ENCODE data around the gene DCAF12L2.
"Not testable (repeated sequence)": the region's sequence is repeated elsewhere in the genome, so short reads cannot be mapped to it uniquely, and the experiment has no call there.

The DCAF12L2 gene

DNA sequence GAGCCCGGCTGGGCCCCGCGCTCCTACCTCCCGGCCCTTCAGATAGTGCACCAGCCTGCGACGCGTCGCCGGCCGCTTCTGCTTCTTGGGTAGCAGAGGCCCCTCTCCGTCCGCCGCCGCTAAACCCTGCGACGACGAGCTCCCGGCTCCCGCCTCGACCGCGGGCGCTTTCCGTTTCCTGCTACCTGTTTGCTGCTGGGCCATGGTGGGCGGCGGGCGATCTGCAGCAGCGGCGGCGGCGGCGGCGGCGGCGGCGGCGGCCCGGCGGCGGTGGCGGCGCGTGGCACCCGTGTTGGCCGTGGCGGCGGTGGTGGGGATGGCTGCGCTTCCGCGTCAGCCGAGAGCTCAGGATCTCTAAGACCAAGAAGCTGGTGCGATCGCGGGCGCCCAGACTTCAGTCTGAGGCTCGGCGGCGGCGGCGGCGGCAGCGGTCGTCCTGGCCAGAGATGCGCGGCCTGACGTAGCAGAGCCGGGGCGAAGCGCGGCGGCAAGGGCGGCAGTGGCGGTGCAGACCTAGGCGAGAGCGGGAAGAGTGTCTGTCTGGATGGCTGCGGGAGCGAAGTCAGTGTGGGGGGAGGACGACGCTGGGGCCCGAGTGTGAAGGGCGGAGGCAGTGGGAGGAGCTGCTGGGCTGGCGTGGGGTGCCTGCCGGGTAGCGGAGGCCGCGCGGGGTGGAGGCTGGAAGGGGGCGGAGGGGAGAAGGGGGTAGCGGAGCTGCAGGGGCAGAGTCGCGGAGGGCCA, at the start of gene DCAF12L2:
TSS of gene DCAF12L2 (minus strand) at position 569 of the 741 bp plus-strand sequence. CDS start at position 204, 365 bp downstream.
- Histone ChIP-seq H3K4me1 (ENCODE audit: control insufficient read depth, insufficient read depth, low read length) (no peaks in the 10 kb centered on the region), H3K4me3 (ENCODE audit: low read depth, low read length) (peak within 1 kb of the TSS; percentile 30), H3K9me3 (ENCODE audit: control insufficient read depth, insufficient read depth, low read length) (no peaks in the 10 kb centered on the region), H3K36me3 (ENCODE audit: control insufficient read depth, insufficient read depth, low read length) (no peaks in the 10 kb centered on the region), H3K27me3 (ENCODE audit: control insufficient read depth, insufficient read depth, low read length) (peaks cover 17% of the 10 kb centered on the region), H3K9ac (ENCODE audit: low read depth, low read length) (no peak within 1 kb of the TSS)

- not testable (repeated sequence) for H3K4me1 ChIP-seq (ENCODE audit: control insufficient read depth, insufficient read depth, low read length); H3K9me3 ChIP-seq (ENCODE audit: control insufficient read depth, insufficient read depth, low read length); H3K9ac ChIP-seq (ENCODE audit: low read depth, low read length); H3K27me3 ChIP-seq (ENCODE audit: control insufficient read depth, insufficient read depth, low read length); H3K4me3 ChIP-seq (ENCODE audit: low read depth, low read length); H3K36me3 ChIP-seq (ENCODE audit: control insufficient read depth, insufficient read depth, low read length)
These were observed 24.8 kb upstream of the DCAF12L2 start for GRCh38 chrX:126190888-126191287.

DNA sequence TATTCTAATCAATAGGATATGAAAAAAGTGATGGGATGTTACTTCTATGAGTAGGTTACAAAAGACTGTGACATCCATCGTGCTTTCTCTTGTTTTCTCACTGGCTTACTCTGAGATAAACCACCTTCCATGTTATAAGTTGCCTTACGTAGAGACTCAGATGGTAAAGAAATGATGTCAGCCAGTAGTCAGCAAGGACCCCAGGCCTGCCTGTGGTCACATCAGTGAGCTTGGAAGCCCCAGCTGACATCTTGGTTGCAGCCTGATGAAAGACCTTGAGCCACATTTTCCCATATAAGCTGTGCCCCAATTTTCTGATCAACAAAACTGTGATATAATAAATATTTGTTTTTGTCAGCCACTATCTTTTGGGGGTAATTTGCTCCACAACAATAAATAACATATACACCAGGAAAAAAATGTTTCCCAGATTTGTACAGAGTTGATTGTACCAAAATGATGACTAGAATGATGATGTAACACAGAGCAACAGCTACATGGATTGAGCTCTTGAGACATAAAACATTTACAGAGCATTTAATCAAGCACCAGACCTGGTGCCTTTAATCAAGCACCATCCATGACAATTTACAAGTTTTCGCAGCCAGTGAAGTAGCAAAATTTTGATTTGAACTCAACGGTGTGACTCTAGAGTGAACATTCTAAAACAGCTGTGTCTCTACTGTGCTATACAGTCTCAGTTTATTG, 11.2 kb upstream of the DCAF12L2 start:
- Histone ChIP-seq H3K4me3 (ENCODE audit: low read depth, low read length) (no peak overlapping the region), H3K9ac (ENCODE audit: low read depth, low read length) (no peak overlapping the region), H3K36me3 (ENCODE audit: control insufficient read depth, insufficient read depth, low read length) (no peaks in the 10 kb centered on the region), H3K27me3 (ENCODE audit: control insufficient read depth, insufficient read depth, low read length) (no peaks in the 10 kb centered on the region), H3K9me3 (ENCODE audit: control insufficient read depth, insufficient read depth, low read length) (no peaks in the 10 kb centered on the region), H3K4me1 (ENCODE audit: control insufficient read depth, insufficient read depth, low read length) (no peaks in the 10 kb centered on the region)

- Histone ChIP-seq H3K27me3 (ENCODE audit: control insufficient read depth, insufficient read depth, low read length) (peaks cover 10% of the 10 kb centered on the region), H3K4me3 (ENCODE audit: low read depth, low read length) (no peak overlapping the region), H3K36me3 (ENCODE audit: control insufficient read depth, insufficient read depth, low read length) (no peaks in the 10 kb centered on the region), H3K9ac (ENCODE audit: low read depth, low read length) (no peak overlapping the region), H3K4me1 (ENCODE audit: control insufficient read depth, insufficient read depth, low read length) (no peaks in the 10 kb centered on the region), H3K9me3 (ENCODE audit: control insufficient read depth, insufficient read depth, low read length) (no peaks in the 10 kb centered on the region)
These were observed 4.6 kb upstream of the DCAF12L2 start for GRCh38 chrX:126170720-126171119.

- H3K27me3 ChIP-seq (ENCODE audit: control insufficient read depth, insufficient read depth, low read length), result peaks cover 17% of the 10 kb centered on the region
- H3K4me1 ChIP-seq (ENCODE audit: control insufficient read depth, insufficient read depth, low read length), result no peaks in the 10 kb centered on the region
- H3K9ac ChIP-seq (ENCODE audit: low read depth, low read length), result no peak overlapping the region
- no peak overlapping the region for H3K4me3 ChIP-seq (ENCODE audit: low read depth, low read length)
- no peaks in the 10 kb centered on the region for H3K9me3 ChIP-seq (ENCODE audit: control insufficient read depth, insufficient read depth, low read length)
- H3K36me3 ChIP-seq (ENCODE audit: control insufficient read depth, insufficient read depth, low read length), result no peaks in the 10 kb centered on the region
These were observed 1.5 kb upstream of the DCAF12L2 start for GRCh38 chrX:126167560-126167959.

GRCh38 chrX:126165401-126165720, 728 bp downstream of the DCAF12L2 start:
- peak overlapping the region; percentile 18 for H3K4me3 ChIP-seq (ENCODE audit: low read depth, low read length)
- peaks cover 17% of the 10 kb centered on the region for H3K27me3 ChIP-seq (ENCODE audit: control insufficient read depth, insufficient read depth, low read length)
- no peaks in the 10 kb centered on the region for H3K9me3 ChIP-seq (ENCODE audit: control insufficient read depth, insufficient read depth, low read length)
- no peaks in the 10 kb centered on the region for H3K36me3 ChIP-seq (ENCODE audit: control insufficient read depth, insufficient read depth, low read length)
- H3K9ac ChIP-seq (ENCODE audit: low read depth, low read length), result no peak overlapping the region
- no peaks in the 10 kb centered on the region for H3K4me1 ChIP-seq (ENCODE audit: control insufficient read depth, insufficient read depth, low read length)

GRCh38 chrX:126164689-126165400, 1.2 kb downstream of the DCAF12L2 start:
- Histone ChIP-seq H3K36me3 (ENCODE audit: control insufficient read depth, insufficient read depth, low read length) (no peaks in the 10 kb centered on the region), H3K9ac (ENCODE audit: low read depth, low read length) (no peak overlapping the region), H3K4me1 (ENCODE audit: control insufficient read depth, insufficient read depth, low read length) (no peaks in the 10 kb centered on the region), H3K9me3 (ENCODE audit: control insufficient read depth, insufficient read depth, low read length) (no peaks in the 10 kb centered on the region), H3K4me3 (ENCODE audit: low read depth, low read length) (no peak overlapping the region), H3K27me3 (ENCODE audit: control insufficient read depth, insufficient read depth, low read length) (peaks cover 17% of the 10 kb centered on the region)

DNA sequence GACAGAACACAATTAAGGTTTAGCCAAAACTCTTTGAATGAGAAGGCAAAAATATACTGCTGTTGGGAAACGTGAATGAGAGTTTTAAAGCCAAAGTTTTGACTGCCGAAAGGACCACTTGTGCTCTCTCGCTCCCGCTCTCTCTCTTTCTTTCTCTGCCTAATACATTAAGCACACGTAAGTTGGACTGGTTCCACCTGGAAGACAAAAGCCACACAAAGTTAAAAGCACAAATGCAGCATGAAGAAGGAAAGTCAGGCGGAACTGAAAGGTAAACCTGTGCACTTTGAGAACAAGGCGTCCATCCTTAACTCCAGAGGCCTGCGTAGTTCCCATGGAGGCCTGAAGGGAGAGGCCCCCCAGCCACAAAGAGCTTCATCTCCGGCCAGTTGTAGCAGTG, 1.9 kb downstream of the DCAF12L2 start:
- H3K27me3 ChIP-seq (ENCODE audit: control insufficient read depth, insufficient read depth, low read length), result peaks cover 17% of the 10 kb centered on the region
- no peak overlapping the region for H3K9ac ChIP-seq (ENCODE audit: low read depth, low read length)
- H3K36me3 ChIP-seq (ENCODE audit: control insufficient read depth, insufficient read depth, low read length), result no peaks in the 10 kb centered on the region
- no peaks in the 10 kb centered on the region for H3K9me3 ChIP-seq (ENCODE audit: control insufficient read depth, insufficient read depth, low read length)
- H3K4me3 ChIP-seq (ENCODE audit: low read depth, low read length), result no peak overlapping the region
- no peaks in the 10 kb centered on the region for H3K4me1 ChIP-seq (ENCODE audit: control insufficient read depth, insufficient read depth, low read length)

DNA sequence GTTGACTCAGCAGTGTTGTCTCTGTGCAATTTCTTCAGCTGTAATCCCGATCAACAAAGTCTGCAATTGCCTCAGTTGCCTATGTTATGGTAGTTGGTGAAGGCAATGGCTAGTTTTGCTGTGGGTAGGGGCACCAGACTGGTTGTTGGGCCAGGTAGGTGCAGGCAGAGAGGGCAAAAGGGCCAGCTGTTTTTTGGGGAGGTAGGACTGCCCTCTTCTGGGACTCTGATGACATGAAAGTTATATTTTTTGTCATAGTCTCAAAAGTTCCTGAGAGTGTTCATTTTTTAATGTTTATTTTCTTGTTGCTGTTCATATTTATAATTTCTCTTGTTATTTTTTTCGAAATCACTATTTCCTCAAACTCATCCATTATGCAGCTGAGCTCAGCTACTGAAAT, 25.1 kb downstream of the DCAF12L2 start:
- Histone ChIP-seq H3K9me3 (ENCODE audit: control insufficient read depth, insufficient read depth, low read length) (no peaks in the 10 kb centered on the region), H3K4me3 (ENCODE audit: low read depth, low read length) (no peak overlapping the region), H3K27me3 (ENCODE audit: control insufficient read depth, insufficient read depth, low read length) (no peaks in the 10 kb centered on the region), H3K4me1 (ENCODE audit: control insufficient read depth, insufficient read depth, low read length) (no peaks in the 10 kb centered on the region), H3K9ac (ENCODE audit: low read depth, low read length) (no peak overlapping the region), H3K36me3 (ENCODE audit: control insufficient read depth, insufficient read depth, low read length) (no peaks in the 10 kb centered on the region)

GRCh38 chrX:126137899-126138298, 28.2 kb downstream of the DCAF12L2 start:
- Histone ChIP-seq H3K9ac (ENCODE audit: low read depth, low read length) (no peak overlapping the region), H3K36me3 (ENCODE audit: control insufficient read depth, insufficient read depth, low read length) (no peaks in the 10 kb centered on the region), H3K27me3 (ENCODE audit: control insufficient read depth, insufficient read depth, low read length) (no peaks in the 10 kb centered on the region), H3K4me3 (ENCODE audit: low read depth, low read length) (no peak overlapping the region), H3K4me1 (ENCODE audit: control insufficient read depth, insufficient read depth, low read length) (peaks cover 2% of the 10 kb centered on the region), H3K9me3 (ENCODE audit: control insufficient read depth, insufficient read depth, low read length) (no peaks in the 10 kb centered on the region)

DNA sequence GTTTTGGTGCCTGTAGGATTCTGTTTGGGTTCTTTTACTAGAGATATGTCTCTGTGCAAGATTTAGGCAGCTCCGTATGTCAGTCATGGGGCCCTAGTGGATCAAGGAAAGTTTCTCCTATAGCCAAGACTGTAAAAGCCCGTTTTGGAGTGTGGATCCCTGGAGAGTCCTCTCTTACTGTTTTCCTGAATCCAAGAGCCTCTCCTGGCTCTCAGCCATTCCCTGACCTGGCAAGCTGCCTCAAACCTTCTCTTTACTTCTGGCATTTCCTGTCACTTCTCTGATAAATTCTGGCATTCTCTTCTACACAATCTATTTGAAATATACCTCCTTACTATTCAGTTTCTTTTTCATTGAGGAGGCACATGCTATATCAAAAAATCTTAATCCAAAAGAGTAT, 41.4 kb downstream of the DCAF12L2 start:
- no peaks in the 10 kb centered on the region for H3K4me1 ChIP-seq (ENCODE audit: control insufficient read depth, insufficient read depth, low read length)
- no peaks in the 10 kb centered on the region for H3K27me3 ChIP-seq (ENCODE audit: control insufficient read depth, insufficient read depth, low read length)
- no peak overlapping the region for H3K9ac ChIP-seq (ENCODE audit: low read depth, low read length)
- no peak overlapping the region for H3K4me3 ChIP-seq (ENCODE audit: low read depth, low read length)
- no peaks in the 10 kb centered on the region for H3K36me3 ChIP-seq (ENCODE audit: control insufficient read depth, insufficient read depth, low read length)
- H3K9me3 ChIP-seq (ENCODE audit: control insufficient read depth, insufficient read depth, low read length), result no peaks in the 10 kb centered on the region
